Midbrain (tissue), 1 donor: ENCODE data around the gene MAMDC4.
"Not testable (repeated sequence)": the region's sequence is repeated elsewhere in the genome, so short reads cannot be mapped to it uniquely, and the experiment has no call there.

Source experiments
- DNase-seq: peaks from one replicate; lab custom pipeline; 2025; lab: John Stamatoyannopoulos, UW

Gene MAMDC4

DNA sequence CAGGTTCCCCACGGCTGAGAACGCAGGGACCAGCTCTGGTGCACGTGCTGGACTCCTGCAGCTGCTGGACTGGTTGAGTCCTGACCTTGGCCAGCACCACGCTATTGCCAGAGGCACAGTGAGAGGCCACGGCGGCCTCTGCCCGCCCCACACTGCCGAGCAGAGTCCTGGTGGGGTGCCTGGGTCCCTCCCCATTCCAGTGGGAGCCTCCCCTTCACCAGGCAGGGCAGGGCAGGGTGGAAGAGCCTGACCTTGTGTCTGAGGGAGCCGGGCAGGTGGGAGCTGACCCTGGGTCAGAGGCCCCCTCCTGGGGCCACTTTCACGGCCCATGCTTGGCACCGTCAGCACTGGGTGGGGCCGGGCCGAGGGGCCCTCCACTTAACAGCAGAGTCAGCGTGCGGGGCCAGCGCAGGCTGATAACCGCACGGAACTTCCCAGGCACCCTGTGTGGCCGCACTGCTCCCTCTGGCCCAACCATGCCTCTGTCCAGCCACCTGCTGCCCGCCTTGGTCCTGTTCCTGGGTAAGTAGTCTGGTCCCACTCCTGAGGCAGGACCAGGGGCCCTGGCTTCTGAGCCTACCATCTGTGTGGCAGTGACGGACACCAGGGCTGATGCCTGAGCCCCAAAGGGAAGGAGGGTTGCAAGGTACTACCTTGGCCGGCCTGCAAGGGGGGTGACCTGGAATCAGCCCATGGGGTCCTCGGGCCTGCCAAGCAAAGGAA lies at the start of gene MAMDC4:
MAMDC4 (plus strand) TSS at position 406 of the 723 bp plus-strand sequence; CDS start at position 477, 71 bp downstream.
- DNase-seq = no peak

DNA sequence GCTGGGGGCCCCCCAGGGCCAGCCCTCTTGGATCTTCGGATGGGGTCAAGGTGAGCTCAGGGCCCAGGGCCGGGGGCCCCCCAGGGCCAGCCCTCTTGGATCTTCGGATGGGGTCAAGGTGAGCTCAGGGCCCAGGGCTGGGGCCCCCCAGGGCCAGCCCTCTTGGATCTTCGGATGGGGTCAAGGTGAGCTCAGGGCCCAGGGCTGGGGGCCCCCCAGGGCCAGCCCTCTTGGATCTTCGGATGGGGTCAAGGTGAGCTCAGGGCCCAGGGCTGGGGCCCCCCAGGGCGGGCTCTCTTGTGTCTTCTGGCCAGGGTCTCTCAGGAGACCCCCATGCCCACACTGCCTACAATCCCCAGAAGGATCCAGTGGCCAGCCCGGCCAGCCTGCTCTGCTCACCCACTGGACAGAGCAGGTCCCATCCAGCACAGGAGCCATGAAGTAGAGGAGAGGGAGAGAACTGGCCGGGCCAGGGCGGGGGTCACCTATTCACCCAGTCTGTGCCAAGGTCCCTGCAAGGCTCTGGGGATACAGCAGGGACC lies 49.1 kb upstream of the MAMDC4 start:
- DNase-seq = not testable (repeated sequence)

DNA sequence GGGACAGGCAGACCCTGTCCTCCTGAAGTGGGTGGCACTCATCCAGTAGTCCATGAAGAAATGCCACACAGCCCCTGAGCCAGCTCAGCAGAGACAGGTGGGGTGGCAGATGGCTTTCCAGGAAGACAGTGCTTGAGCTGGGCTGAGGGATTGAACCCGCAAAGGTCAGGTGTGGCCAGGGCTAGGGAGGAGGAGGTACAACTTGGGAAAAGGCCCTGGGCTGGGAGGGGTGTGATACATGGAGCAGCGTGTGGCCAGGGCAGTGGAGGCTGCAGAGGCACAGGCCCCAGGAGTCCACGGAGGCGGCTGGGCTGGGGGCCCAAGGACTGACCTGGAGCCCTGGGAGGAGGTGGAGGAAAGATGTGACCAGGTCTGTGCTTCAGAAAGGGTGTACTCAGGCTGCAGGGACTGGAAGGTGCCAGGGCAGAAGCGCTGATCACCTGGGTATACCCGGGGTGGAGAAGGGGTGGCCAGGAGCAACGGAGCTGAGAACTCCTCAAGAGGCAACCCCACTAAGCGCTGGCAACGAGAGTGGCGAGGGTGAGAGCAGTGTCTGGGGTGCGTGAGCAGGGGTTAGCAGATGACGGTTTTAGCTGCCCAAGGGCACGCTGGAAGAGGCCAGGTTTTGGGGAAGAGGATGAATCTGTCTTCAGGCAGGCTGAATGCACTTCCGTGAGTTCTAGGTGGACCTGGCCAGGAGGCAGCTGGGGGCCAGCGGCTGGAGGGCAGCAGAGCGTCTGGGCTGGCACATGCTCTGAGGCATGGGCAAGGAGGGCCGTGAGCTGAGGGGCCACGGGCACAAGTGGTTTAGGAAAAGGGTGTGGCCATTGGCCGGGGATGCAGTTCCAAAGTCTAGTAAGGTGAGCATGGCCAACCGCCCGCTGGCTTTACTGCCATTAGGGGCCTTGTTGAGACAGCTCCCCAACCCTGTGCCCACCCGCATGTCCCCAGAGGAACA lies 48.3 kb upstream of the MAMDC4 start:
- no peak for DNase-seq

DNA sequence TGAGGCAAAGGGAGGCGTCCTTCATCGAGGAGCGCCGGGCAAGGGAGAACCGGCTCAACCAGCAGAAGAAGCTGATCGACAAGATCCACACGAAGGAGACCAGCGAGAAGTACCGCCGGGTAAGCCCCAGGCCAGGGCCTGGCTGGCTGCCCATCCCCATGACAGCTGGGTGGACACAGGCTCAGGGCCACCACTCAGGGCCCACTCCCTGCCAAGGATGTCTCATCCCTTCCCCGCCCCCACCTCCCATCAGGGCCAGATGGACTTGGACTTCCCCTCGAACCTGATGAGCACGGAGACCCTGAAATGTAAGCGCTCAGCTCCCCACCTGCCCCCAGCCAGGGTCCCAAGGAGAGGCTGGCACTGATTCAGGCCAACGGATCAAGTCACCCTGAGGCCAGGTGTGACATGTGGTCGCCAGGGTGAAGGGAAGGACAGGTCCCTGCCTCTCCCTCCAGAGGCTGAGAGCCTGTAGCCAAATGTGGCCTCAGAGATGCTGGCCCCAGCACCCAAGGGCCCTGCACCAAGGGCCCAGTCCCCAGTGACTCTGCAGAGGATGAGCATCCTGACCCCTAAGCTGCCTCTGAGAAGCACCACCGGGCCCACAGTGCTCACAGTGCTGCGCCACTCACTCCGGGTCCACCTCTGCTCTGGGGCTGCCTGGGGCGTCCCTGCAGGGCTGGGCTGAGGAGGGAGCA lies 47.5 kb upstream of the MAMDC4 start:
- no peak for DNase-seq

DNA sequence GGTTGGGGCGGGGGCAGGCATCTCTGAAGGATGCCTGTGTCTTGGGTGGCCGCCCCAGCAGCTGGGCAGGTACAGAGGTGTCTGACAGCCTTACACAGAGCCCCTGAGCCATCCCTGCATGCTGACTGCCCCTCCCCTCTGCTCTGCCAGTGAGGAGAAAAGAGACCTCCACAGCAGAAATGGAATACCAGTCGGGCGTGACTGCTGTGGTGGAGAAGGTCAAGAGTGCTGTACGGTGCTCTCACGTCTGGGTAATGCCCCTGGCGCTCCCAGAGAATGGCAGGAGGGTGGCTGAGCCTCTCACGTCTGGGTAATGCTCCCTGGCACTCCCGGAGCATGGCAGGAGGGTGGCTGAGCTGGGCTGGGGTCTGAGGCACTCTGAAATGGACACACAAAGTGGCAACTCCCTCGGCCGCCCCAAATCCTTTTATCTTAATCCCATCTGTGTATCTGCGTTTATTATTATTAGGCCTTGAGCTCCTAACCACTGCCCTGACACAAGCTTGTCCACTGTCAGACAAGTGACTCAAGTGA lies 46.9 kb upstream of the MAMDC4 start:
- DNase-seq = no peak

DNA sequence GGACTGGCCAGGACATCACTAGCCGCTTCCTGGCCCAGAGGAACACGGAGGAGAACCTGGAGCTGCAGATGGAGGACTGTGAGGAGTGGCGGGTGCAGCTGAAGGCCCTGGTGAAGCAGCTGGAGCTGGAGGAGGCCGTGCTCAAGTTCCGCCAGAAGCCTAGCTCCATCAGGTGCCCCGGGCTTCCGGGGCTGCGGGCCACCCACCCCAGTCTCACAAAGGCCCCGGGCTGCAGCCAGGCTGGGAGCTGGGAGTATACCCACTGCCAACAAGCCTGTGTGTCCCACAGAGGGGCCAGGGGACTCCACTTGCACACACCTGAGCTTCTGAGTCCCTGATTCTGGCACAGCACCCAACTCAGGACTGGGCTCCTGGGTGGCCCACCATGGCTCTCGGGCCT lies 46.1 kb upstream of the MAMDC4 start:
- DNase-seq = no peak

DNA sequence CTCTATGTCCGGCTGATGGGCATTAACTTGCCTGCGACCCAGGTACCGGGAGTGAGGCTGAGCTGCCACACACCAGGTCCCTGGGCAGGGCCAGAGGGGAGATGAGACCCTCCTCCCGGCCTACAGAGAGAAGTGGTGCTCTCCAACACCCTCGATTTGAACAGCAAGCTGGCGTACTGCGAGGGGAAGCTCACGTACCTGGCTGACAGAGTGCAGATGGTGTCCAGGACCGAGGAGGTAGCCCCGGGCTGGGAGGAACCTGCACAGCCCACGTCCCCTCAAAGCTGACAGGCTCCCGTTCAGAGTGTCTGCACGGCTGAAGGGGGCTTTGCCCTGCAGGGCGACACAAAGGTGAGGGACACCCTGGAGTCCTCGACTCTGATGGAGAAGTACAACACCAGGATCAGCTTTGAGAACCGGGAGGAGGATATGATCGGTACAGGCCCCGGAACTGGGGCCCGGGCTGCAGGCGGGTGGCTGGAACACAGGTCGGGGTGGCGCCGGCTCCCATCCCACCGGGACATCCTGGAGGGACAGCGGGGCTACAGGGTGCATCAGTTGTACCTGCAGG lies 45.4 kb upstream of the MAMDC4 start:
- DNase-seq = no peak

DNA sequence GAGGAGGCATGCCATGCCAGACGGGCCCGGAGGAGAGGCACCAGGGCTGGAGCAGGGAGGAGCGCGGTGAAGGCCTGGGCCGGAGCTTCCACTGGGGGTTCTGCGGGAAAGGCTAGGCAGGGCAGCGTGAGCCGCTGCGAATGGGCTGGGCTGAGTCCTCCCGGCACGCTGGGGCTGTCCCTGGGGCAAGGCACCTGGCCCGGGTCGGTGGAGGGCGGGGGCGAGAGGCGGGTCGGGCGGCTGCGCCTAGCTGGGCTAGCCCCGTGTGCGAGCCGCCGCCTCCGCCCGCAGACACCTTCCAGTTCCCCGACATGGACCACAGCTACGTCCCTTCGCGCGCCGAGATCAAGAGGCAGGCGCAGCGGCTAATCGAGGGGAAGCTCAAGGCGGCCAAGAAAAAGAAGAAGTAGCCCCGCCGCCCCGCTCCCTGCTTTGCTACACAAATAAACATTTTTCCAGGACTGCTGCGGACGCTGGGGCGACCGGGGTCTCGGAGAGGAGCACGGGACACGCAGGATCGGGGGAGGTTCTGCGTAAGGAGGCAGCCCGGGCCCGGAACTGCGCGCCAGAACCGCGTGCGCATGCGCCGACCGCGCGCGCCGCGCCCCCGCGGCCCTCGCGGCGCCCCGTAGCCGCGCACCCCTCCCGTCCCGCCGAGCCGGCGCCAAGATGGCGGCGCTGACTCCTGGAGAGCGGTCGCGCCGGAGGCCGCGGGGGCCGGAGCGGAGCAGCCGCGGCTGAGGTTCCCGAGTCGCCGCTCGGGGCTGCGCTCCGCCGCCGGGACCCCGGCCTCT lies 44.7 kb upstream of the MAMDC4 start, which contains the start of gene RABL6:
RABL6 (plus strand) TSS at position 668 of the 794 bp plus-strand sequence. CDS start 249 bp downstream, outside the sequence.
- peak; percentile 62 for DNase-seq

DNA sequence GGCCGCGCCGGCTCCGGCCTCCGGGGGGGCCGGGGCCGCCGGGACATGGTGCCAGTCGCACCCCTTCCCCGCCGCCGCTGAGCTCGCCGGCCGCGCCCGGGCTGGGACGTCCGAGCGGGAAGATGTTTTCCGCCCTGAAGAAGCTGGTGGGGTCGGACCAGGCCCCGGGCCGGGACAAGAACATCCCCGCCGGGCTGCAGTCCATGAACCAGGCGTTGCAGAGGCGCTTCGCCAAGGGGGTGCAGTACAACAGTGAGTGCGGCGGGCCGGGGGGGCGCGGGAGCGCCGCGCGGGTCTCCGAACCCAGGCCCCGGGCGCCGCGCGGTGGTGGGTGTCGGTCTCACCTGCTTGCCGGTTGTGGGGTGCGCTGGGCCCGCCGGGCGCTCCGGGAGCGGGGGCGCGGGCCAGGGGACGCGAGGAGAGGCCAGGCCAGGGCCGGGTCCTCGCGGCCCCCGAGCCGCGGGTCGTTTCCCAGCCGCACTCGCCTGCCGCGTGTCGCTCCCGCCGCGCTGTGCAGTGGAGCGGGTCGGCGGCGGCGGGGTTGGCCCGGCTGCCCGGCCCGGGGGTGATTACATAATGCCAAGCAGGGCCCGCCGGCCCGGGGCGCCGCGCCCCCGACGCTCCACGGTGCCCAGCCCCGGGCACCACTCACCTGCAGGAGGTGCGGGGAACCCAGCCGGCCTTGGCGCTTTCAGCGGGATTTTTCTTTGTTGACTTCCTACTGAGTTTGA lies 43.9 kb upstream of the MAMDC4 start:
- peak; percentile 37 for DNase-seq

DNA sequence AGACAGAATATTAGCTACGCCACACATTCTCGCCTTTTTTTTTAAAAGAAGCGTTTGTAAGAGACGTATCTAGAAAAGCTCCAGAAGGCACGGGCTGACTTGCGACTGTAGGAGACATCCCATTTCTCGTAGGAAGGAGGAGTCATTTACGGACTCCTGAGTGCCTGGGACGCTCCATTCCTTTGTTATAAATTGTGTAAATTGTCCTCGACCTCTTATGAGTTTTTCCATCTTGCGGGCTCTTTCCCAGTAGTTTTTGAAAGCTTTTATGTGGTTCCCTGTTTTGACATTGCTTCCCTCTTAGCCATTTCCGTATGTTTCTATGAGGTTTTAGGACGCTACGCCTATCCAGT lies 43.4 kb upstream of the MAMDC4 start:
- no peak for DNase-seq

DNA sequence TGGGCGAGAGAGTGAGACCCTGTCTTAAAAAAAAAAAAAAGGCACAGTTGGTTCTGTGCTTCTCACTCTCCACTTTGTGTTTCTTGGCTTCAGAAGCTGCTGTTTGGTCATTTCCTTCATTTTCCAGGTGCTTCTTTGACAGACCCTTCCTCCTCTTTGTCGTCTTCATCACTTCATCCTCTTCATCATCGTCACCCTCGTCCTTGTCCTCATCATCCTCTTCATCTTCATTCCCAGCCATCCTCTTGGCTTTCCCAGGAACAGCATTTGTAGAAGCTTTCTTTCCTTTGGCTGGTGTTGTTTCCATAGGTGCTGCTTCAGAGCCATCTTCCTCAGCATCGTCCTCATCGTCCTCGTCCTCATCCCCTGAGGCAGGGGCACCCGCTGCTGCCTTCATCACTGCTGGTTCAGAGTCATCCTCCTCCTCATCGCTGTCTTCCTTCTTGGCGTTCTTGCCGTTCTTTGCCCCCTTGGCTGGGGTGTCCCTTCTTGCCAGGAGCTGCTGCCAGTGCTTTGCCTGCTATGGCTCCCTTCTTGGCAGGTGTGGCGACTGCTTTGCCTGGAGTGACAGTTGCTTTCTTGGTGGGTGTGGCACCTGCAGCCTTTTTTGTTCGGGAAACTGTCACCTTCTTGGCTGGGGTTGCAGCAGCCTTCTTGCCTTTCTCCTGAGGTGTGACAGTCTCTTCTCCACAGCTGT lies 37.3 kb upstream of the MAMDC4 start:
- no peak for DNase-seq

DNA sequence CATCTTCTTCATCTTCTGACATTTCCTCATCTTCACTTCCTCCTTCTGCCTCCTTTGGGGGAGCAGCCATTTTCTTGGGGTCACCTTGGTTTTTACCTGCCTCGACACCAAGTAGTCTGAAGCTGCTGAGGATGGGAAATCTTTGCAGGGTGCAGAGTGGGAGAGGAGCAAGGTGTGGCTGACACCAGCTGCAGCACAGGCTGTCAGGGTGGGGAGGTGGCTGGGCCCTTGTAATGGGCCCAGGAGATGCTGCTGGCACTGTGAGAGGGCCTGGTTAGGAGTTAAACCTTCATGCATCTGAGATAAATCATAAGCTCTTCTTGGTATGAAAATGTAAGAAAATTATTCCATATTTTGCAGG lies 36.7 kb upstream of the MAMDC4 start:
- no peak for DNase-seq

DNA sequence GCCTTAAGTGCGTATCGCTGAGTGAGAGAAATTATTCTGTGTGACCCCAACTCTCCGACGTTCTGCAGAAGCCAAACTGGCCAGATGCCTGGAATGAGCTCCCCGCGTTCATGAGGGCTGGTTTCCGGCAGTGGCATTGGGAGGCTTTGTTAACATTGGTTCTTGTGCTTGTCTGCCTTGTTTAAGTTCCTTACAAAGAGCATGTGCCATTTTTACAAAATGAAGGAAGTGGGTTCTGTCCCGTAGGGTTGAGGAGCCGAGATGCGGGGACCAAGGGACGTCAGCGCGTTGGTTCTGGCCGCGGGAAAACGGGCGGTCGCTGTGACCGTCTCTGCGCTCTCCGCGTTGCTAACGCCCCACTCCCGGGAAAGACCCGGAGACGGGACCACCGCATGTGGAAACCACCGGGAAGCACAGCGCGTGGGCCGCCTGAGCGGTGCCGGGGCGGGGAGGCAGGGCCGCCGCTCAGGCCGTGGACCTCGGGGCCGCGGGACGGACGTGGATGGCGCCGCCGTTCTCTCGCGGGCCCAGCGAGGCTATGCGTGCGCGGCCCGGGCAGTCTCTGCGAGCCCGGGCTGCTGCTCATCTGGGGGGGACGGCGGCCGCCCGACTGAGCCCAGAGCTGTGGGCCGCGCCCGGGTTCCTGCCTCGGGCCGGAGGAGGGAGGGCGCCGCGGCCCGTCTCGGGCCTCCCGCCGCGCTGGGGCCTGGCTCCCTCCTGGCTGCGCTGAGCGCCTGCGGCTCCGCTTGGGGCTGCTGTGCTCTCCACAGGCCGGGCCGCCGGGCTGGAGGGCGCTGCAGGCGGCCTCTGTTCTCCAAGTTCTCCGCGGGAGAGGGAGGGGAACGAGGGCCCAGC lies 30.9 kb upstream of the MAMDC4 start:
- no peak for DNase-seq

DNA sequence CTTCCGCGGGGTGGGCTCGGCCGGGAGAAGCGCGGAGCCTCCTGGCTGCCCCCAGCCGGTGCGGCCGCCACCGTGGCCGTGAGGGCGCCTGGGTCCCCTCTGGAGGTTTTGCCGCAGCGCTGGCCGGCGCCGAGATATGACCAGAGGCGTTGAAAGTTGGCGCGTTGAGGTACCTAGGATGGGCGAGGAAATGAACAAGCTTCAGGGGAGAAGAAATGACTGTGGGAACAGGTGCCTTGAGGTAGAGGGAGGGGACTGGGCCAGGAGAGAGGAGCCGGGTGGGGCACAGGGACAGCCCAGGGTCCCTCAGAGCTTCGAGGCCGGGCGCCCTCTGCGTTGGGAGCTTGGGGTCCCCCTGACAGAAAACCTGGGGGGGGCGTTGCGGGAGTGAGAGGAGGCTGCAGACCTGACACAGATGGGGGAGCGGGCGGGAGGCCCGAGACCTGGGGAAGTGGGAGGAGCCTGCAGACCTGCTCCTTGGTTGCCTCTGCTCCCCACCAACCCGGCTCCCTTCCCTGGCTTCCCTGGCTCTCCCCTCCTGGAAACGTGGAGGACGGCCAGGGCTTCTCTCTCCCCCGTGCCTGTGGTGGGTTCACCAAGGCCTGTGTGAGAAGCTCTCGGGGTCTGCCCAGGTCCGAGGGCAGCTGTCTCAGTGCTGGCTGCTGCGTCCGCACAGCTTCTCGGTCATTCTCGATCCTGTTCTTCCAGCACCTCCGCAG lies 30.2 kb upstream of the MAMDC4 start:
- no peak for DNase-seq

DNA sequence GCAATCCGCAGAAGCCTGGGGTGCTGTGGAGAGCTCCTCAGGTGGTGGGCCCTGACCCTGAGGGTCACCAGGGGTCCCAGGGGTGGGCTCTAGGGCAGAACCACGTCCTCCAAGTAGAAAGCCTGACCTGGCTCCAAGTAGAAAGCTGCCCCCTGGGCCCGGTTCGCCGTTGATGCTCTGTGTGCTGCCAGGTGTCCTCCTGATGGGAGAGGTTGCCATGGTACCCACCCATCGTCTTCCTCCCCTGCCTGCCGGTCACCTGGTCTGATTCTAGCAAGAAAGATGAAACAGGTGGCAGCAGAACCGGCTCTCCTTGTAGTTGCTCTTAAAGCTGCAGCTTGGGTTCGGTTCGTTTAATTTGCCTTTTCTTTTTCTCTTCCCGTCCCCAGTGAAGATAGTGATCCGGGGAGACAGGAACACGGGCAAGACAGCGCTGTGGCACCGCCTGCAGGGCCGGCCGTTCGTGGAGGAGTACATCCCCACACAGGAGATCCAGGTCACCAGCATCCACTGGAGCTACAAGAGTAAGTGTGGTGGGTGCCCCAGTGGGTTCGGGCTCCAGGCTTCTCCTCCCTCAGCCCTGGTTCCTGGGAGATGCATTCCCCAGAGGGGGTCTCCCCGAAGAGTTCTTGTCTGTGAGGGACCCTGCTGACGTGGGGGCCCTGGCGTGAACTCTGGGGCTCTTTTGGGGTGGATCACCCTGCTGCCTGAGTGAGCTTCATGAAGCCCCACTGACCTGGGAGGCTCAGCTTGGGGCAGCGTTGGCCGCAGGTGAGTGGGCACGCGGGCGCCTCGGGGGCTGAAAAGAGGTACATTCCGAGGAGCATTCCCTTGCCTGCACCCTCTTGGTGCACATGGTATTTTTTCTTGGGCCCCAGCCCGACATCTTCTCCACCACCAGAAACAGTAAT lies 28.8 kb upstream of the MAMDC4 start:
- no peak for DNase-seq

DNA sequence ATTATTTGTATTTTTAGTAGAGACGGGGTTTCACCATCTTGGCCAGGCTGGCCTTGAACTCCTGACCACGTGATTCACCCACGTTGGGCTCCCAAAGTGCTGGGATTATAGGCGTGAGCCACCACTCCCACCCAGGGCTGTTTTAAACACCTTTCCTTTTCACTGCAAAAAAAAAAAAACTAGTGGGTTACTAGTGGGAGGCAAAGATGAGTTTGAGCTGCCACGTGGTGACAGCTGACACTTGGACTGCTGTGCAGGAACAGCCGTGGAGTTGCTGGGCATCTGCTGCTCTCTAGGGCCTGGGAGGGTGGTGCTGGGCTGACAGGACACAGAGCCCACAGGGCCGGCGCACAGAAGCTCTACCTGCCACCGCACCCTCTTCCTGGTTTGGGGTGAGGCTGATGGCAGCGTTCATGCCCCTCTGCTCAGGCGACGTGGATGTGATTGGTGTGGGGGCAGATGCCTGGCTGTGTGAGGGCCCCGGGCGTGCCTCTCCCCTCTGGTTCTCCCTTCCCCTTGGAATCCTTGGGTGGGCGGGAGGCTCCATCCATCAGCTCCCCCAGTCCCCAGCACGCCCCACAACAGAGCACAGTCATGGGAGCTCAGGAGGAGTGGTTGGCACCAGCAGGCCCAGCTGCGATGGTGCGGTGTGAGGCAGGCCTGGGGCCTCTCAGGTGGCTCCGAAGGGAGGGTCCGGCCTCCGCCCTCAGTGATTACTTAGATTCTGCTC lies 27.5 kb upstream of the MAMDC4 start:
- no peak for DNase-seq
